GM23338 (cell line): ENCODE measurements around the gene DNAH6.

Experiments used
- CREB1 ChIP-seq: fragments of 250-450 bp; sonication (Bioruptor Pico); IDR thresholded peaks from 2 replicates; pipeline ENCODE4 v1.5.0; 2020; ENCODE audit warnings: low read depth, mild to moderate bottlenecking, moderate library complexity
- EZH2 ChIP-seq: fragments of 200-600 bp; sonication (generic); IDR thresholded peaks from one replicate; pipeline ENCODE4 v1.8.0; 2017; ENCODE audit warnings: antibody characterized with exemption, mild to moderate bottlenecking, low read depth; ENCODE audit not compliant: unreplicated experiment
- EZH2phosphoT487 ChIP-seq: fragments of 200-600 bp; sonication (generic); IDR thresholded peaks from one replicate; pipeline ENCODE4 v1.8.1; 2018; ENCODE audit warnings: antibody characterized with exemption; ENCODE audit not compliant: unreplicated experiment
- JUNB ChIP-seq: IDR thresholded peaks from one replicate; pipeline ENCODE4 v1.6.1; 2016; ENCODE audit warnings: antibody characterized with exemption; ENCODE audit not compliant: unreplicated experiment
- POLR2AphosphoS5 ChIP-seq: IDR thresholded peaks from 2 replicates; pipeline ENCODE4 v1.6.1; 2016; ENCODE audit warnings: antibody characterized with exemption, low read depth
- REST ChIP-seq: IDR thresholded peaks from one replicate; pipeline ENCODE4 v1.6.1; 2018; ENCODE audit warnings: antibody characterized with exemption; ENCODE audit not compliant: unreplicated experiment
- STAT1 ChIP-seq: IDR thresholded peaks from one replicate; pipeline ENCODE4 v1.6.1; 2016; ENCODE audit warnings: antibody characterized with exemption; ENCODE audit not compliant: unreplicated experiment
- ZNF114 ChIP-seq: fragments of 250-450 bp; sonication (Bioruptor Pico); IDR thresholded peaks from 2 replicates; pipeline ENCODE4 v1.5.0; 2020; ENCODE audit warnings: mild to moderate bottlenecking, moderate library complexity
- ZNF331 ChIP-seq: fragments of 250-450 bp; sonication (Bioruptor Pico); IDR thresholded peaks from 2 replicates; pipeline ENCODE4 v1.5.0; 2020; ENCODE audit warnings: low read depth, mild to moderate bottlenecking, moderate library complexity
- TF ChIP-seq, protein P1 (sequence below), 2 experiments: fragments of 200-600 bp in 1 of 2; sonication (generic) in 1 of 2; conservative IDR thresholded peaks; 2 replicates each; pipeline versions ENCODE4 v1.5.1 to v1.6.1; 2016 to 2017; ENCODE audit warnings: antibody characterized with exemption in 2 of 2, low read depth in 2 of 2, mild to moderate bottlenecking in 2 of 2, moderate library complexity in 1 of 2
- TF ChIP-seq, protein P2 (sequence below): IDR thresholded peaks from 2 replicates; pipeline ENCODE4 v1.6.1; 2016; ENCODE audit warnings: antibody characterized with exemption

DNA sequence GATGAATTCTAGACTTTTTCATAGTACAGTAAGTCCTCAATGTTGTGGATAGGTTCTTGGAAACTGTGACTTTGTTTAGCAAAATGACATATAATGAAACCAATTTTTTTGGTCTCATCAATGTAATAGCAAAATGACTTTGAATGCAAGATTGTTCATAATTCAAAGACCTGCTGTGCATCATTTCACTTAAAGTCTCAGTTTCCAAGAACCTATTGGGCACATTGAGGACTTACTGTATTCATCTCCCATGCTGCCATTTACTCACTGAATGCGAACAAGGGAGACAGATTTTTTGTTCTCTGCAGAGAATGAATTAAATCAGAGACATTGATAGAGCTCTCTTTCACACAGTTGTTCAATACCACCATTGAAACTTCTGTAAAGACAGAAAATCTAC is 211.0 kb downstream of the DNAH6 start:
- TF ChIP-seq EZH2 (no peak), POLR2AphosphoS5 (no peak), EZH2phosphoT487 (no peak), REST (no peak), JUNB (no peak), ZNF114 (CRISPR knock-in tag) (no peak), CREB1 (no peak), ZNF331 (no peak), STAT1 (no peak)
- TF ChIP-seq, protein P1, sequence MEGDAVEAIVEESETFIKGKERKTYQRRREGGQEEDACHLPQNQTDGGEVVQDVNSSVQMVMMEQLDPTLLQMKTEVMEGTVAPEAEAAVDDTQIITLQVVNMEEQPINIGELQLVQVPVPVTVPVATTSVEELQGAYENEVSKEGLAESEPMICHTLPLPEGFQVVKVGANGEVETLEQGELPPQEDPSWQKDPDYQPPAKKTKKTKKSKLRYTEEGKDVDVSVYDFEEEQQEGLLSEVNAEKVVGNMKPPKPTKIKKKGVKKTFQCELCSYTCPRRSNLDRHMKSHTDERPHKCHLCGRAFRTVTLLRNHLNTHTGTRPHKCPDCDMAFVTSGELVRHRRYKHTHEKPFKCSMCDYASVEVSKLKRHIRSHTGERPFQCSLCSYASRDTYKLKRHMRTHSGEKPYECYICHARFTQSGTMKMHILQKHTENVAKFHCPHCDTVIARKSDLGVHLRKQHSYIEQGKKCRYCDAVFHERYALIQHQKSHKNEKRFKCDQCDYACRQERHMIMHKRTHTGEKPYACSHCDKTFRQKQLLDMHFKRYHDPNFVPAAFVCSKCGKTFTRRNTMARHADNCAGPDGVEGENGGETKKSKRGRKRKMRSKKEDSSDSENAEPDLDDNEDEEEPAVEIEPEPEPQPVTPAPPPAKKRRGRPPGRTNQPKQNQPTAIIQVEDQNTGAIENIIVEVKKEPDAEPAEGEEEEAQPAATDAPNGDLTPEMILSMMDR (conservative IDR thresholded peaks at IDR 0.05; ENCODE audit: low read depth in 2 of 2) = no peak
- TF ChIP-seq, protein P2, sequence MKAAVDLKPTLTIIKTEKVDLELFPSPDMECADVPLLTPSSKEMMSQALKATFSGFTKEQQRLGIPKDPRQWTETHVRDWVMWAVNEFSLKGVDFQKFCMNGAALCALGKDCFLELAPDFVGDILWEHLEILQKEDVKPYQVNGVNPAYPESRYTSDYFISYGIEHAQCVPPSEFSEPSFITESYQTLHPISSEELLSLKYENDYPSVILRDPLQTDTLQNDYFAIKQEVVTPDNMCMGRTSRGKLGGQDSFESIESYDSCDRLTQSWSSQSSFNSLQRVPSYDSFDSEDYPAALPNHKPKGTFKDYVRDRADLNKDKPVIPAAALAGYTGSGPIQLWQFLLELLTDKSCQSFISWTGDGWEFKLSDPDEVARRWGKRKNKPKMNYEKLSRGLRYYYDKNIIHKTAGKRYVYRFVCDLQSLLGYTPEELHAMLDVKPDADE = no peak
